ENCODE data around the gene IGFBP4.

IGFBP4 gene

DNA sequence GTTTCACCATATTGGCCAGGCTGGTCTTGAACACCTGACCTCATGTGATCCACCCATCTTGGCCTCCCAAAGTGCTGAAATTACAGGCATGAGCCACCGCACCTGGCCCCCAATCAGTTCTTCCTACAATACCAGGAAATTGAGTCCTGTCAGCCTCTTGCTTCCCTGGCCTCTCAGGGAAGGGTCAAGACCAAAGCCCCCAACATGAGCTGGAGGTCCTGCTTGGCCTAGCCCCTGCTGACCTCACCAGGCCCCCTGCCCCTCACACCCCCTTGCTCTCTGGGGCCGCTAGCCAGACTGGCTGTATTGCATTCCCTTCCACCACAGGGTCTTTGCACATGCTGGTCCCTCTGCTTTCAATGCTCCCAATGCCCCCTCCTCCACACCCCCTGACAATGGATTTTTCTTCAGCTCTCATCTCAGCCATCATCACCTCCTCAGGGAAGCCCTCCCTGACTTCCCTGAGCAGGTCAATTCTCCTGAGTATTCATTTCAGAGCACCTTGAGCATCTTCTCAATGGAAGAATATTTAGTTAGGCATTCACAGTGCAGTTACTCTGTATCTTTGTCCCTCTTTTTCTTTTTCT lies 24.1 kb downstream of the IGFBP4 start:
- no peak overlapping the region for H3K4me3 ChIP-seq (ENCODE audit: low read depth, low read length)
- no peak for DNase-seq (ENCODE audit: low read depth)

DNA sequence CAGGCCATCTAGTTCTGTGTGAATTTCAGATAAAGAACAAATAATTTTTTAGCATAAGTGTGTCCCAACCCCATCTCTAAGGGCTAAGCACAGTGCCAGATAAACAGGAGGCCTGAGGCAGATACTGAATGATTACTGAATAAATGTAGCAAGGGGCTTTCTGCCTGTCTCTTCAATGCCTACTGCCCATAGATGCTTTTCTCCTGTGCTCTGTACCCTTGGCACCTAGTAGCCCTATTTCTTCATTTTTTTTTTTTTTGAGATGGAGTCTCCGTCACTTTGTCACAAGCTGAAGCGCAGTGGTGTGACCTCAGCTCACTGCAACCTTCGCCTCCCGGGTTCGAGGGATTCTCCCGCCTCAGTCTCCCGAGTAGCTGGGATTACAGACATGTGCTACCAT lies 25.3 kb downstream of the IGFBP4 start:
- DNase-seq (ENCODE audit: low read depth): no peak
- no peak overlapping the region for H3K4me3 ChIP-seq (ENCODE audit: low read depth, low read length)

DNA sequence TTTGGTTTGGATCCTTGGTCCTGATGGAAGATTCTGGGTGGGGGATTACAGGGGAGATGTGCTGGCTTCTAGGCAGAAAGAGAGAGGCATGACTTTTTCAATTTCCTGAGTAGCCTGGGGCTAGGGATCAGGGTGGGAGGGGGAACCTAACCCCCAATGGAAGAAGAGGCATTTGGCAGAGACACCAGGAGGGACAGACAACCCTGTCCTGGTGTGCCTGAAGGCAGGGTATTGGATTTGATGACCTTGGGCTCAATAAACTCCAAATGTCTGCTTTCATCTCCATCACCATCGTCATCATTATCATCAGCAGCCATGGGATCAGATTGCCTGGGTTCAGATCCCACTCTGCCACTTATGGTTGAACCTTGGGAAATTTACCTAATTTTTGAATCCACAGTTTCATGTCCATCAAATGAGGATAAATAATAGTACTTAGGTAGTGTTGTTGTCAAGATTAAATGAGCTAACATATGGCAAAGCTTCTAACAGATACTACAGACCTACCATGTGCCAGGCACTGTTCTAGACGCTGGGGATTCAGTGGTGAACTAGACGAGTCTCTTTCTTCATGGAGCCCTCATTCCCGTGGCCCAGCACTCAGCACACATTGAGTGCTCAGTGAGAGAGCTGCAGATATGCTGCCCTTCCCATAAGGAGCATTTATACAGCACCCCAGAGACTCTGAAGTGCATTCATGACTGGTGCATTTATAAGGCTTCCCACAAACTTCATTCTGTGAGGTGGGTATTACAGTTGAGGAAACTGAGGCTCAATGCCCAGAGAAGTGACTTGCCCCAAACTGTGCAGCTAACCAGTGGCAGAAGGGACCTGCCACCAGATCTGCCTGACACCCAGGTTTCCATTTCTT lies 26.8 kb downstream of the IGFBP4 start:
- DNase-seq (ENCODE audit: low read depth): no peak
- no peak overlapping the region for H3K4me3 ChIP-seq (ENCODE audit: low read depth, low read length)

DNA sequence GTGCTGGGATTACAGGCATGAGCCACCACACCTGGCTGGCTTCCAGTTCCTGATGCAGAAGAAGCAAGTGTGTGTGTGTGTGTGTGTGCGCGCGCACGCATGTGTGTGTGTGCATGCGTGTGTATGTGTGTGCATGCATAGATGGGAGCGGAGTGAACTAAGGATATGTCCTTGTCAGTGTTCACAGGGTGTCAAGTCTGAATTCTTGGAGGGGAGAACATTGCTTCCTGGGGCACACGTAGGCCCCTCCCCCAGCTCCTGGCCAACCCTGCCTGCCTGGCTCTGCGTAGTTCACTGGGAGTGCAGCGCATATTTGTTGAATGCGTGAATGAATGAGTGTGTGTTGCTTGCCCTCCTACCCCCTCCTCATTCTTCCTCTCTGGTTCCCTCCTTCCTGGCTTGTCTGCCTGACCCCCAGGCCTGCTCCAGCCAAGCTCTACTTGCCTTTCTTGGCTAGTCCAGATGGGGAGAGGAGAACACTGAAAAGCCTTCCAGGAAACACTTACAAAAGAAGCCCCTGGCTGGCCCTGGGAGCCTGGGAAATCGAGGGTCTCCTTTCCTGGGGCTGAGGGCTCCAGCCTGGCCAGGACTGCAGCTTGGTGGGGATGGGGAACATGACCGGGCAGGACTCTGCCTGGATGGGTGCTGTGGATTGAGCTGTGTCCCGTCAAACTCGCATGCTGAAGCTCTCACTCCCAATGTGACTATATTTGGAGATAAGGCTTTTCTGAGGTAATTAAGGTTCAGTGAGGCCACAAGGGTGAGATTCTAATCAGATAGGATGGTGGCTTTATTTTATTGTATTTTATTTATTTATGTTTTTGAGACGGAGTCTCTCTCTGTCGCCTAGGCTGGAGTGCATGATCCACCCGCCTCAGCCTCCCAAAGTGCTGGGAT lies 27.9 kb downstream of the IGFBP4 start:
- no peak overlapping the region for H3K4me3 ChIP-seq (ENCODE audit: low read depth, low read length)
- peak; percentile 72 for DNase-seq (ENCODE audit: low read depth)

DNA sequence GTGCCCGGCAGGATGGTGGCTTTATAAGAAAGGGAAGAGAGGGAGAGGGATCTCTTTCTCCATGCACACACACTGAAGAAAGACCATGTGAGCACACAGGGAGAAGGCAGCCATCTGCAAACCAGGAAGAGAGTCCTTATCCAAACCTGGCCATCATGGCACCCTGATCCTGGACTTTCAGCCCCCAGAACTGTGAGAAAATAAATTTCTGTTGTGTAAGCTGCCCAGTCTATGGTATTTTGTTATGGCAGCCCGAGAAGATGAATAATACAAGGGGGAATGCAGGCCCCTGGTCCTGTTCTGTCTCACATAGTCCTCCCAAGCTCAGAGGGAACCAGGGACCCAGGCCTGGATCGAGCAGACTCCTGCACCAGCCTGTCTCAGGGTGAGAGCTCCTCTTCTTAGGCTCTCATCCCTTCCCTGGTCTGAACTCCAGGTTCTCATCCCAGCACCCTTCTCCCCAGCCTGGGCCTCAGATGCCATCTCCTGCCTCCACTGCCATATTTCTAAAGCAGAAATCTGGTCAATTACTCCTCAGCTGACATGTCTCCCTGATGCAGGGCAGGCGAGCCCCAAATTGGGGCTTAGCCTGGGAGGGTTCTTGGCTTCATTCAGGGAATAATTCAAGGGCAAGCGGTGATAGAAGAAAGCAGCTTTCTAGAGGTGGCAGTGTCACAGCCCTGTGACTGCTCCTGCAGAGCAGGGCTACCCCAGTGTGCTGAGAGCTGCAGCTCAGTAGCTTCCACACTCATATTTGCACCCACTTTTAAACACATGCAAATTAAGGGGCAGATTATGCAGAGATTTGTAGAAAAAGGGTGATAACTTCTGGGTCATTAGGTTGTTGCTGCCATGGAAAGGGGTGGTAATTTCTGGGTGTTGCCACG lies 28.8 kb downstream of the IGFBP4 start:
- no peak overlapping the region for H3K4me3 ChIP-seq (ENCODE audit: low read depth, low read length)
- DNase-seq (ENCODE audit: low read depth): no peak

DNA sequence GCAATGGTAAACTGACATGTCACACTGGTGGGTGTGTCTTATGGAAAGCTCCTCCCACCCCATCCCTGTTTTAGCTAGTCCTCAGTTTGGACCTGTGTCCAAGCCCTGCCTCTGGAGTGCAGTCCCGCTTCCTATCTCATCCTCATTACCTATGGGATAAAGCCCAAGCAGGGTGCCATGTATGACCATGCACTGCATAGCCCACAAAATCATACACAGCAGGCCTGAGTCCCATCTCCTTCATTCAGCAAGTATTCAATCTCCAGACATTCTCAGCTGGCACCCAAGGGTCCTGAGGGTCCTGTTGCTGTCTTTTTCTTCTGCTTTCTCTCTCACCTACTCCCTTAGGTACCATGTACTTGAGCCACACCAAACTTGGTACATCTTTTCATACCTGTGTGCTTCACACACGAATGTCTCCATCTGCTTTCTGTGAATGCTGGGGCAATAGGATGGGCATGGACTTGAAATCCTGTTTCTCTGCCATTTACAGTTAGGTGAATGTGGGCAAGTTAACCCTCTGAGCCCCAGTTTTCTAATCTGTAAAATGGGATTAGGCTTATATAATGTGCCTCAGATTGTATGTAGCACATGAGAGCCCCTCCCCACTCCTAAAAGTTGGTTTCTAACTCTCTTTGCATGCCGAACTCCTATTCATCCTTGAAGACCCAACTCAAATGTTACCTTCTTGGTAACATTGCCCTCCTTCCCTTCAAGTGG lies 29.6 kb downstream of the IGFBP4 start:
- DNase-seq (ENCODE audit: low read depth): no peak

DNA sequence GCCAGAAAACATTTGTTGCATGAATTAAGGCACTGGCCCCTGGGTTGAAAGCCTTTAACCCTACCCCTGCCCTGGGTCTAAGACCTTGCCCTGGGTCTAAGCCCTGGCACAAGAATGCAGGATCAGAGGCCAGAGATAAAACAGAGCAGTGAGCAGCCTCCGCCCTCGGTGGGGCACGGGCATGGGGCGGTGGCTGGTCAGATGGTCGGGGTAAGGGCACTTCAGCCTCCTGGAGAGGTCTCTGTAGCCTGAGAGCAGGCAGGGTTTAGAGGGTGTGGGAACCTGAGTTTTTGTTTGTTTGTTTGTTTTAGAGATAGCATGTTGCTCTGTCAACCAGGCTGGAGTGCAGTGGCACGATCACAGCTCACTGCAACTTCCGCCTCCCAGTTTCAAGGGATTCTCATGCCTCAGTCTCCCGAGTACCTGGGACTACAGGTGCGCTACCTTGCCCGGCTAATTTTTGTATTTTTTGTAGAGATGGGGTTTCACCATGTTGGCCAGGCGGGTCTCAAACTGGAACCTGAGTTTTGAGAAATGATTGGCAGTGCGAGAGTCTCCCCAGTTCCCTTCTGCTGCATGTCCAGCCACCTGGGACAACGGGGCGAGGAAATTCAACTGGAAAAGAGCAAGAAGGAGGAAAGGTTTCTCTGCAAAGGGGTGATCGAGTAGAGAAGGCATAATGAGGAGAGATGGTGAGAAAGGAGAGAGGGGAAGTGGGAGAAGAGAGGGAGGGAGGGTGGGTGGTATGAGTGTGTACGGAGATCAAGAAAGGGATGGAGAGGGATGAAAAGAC lies 30.5 kb downstream of the IGFBP4 start:
- DNase-seq (ENCODE audit: low read depth): no peak
- H3K4me3 ChIP-seq (ENCODE audit: low read depth, low read length): no peak overlapping the region

More for the DNA sequence above, 29.6 kb downstream of the IGFBP4 start:
- no peak overlapping the region for H3K4me3 ChIP-seq (ENCODE audit: low read depth, low read length)

DNA sequence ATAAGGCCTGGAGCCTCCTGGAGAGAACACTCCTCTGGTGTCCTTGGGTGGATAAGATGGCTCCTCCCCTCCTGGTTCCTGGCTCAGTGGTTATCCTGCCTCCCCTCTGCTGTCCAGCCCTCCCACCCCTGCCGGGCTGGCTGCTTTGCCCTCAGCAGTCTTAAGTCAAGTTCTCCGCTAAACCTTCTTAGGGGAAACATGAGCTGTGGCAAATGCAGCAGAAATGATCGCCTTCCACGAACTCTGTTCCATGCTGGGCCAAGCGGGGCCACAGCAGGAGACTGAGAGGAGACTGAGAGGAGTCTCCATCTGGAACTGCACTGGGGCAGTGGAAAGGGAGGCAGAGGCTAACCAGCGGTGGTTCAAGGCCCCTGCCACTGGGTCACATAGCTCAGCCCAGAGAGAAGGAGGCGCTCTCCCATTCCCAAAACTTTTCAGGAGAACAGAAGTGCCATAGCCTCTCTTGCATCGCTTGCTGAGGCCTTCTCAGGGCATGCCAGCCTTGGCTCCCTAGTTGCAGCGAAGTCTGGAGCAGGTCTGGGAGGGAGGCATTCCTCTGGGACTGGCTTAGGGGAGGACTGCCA lies 31.3 kb downstream of the IGFBP4 start:
- DNase-seq (ENCODE audit: low read depth): no peak
- no peak overlapping the region for H3K4me3 ChIP-seq (ENCODE audit: low read depth, low read length)

DNA sequence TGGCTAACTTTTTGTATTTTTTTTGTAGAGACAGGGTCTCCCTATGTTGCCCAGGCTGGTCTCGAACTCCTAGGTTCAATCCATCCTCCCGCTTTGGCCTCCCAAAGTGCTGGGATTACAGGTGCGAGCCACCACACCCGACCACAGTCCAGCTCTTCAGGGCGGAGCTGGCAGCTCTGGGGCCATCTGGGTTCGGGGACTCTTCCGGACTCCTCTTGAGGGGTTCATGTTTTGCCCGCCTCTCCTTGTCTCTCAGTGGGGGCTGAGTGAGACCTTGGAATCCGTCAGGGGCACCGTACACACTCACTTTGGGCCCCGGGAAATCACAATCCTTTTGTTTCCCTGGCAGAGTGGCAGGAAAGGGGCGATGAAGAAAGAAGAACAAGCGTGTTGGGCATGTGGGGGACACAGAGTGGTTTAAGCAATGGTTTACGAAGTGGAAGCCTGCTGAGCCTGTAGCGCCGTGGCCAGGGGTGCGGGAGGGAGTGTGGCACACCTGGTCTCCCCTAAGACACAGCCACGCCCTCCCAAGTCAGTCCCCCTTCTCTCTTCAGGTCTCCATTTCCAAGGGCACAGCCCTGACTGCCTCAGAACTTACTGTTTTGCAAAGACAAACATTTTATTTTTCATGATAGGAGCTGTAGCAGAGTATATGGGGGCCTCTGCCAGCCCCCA lies 32.1 kb downstream of the IGFBP4 start:
- no peak for DNase-seq (ENCODE audit: low read depth)
- H3K4me3 ChIP-seq (ENCODE audit: low read depth, low read length): no peak overlapping the region

DNA sequence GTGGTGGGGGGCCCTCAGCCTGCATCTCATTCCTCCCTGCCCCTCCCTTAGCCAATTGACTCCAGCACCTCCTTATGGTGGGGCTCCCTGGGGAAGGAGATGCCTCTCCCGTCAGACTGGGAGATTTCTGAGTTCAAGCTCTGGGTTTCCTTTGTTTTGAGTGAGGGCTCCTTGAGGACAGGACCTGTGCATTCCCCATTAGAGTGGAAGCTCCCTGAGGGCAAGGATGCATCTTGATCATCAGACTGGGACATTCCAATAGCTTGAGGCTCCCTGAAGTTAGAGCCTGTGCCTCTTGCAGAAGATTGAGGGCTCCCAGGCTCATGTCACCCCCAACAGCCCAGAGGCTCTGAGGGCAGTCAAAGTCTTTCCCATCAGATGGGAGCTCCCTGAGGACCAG lies 34.5 kb downstream of the IGFBP4 start:
- H3K4me3 ChIP-seq (ENCODE audit: low read depth, low read length): no peak overlapping the region
- no peak for DNase-seq (ENCODE audit: low read depth)

DNA sequence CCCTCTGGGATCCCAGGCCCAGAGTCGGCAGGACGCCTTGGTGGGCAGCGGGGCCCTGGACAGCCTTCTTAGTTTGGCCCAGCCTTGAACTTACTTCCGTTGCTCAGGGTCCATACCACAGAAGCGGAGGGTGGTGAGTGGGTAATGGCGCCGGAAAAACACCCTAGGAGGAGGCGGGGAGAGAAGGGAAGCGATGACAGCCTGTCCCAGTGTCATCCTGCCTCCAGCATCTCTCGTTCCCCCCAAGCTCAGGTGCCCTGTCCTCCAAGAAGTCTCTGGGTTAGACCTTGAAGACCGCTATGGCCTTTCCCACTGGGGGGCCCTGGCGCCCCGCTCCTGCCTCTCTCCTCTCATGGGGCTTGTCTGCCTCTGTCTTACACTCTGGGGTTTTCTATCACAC lies 35.2 kb downstream of the IGFBP4 start:
- DNase-seq (ENCODE audit: low read depth): no peak
- H3K4me3 ChIP-seq (ENCODE audit: low read depth, low read length): no peak overlapping the region

DNA sequence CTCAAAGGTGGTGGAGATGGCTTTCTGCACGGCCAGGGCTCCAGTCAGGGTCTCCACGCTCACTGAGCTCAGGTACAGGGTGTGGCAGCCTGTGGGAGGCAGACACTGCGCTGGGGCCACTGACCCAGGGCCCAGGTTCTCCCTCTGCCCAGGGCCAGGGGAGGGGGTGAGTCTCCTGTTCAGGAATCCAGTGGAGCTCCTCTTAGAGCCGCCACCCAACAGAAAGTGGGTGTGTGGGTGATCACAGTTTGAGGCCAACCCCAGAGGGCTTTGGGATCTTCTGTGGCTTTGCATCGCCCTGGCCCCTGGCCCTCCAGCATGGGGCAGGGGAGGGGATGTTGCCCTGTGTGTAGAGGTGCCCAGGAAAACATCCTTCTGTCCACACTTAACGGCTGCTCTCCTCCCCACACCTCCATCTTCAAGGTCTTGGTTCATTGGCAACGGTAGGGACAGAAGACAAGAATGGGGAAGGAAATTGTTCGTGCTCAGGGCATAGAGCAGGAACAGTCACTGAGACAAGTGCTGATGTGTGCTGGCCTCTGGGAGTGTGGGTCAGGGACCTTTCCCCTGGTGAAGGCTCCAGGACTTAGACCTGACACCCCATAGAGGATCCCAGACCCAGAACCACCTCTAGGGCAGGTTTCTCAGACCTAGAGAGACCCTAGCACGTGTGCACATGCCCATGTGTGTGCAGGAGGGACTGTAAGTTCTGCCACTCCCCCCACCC lies 36.7 kb downstream of the IGFBP4 start:
- no peak overlapping the region for H3K4me3 ChIP-seq (ENCODE audit: low read depth, low read length)
- DNase-seq (ENCODE audit: low read depth): no peak

DNA sequence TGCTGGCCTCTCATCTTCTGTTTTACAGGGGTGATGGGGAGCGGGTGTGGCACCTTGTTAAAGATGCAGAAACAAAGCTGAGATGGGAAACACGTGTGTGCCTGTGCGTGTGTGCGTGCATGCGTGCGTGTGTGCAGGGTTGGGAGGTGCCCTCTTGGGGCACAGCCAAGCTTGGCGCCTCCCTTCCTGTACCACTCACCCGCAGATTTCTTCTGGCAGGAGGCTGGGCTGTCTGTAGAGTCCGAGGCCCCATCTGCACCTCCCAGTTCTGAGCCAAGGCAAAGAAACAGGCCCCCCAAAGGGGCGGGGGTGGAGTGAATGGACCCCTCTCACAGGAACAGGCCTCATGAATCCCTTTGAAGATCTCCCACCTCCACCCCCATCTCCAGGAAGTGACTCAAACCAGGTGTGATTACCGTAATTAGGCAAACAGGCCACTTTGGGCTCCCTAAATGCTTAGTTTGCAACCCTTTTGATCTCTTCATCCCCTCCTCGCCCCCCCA lies 37.3 kb downstream of the IGFBP4 start:
- no peak overlapping the region for H3K4me3 ChIP-seq (ENCODE audit: low read depth, low read length)
- DNase-seq (ENCODE audit: low read depth): no peak

DNA sequence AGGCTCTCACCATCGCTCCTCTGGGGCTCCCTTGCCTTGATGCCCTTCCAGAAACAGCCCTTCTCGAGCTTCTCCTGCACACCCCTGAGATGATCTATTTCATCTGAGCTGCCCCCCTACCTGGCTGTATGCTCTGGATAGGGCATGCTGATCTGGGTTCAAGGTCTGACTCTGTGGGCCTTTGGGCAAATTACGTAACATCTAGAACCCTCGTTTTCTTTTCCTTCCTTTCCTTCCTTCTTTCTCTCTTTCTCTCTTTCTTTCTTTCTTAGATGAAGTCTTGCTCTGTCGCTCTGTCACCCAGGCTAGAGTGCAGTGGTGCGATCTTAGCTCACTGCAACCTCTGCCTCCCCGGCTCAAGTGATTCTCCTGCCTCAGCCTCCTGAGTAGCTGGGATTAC lies 37.9 kb downstream of the IGFBP4 start:
- DNase-seq (ENCODE audit: low read depth): no peak

DNA sequence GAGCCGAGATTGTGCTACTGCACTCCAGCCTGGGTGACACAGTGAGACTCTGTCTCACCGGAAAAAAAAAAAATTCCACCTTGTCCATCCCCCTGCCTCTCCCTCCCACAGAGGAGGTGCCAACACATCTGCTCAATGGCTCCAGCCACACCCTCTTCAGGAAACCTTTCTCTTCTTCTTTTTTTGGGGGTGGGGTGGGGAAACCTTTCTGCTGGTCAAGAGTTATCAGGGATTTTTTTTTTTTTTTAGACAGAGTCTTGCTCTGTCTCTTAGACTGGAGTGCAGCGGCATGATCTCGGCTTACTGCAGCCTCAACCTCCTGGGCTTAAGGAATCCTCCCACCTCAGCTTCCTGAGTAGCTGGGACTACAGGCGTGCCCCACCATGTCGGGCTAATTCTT lies 39.5 kb downstream of the IGFBP4 start:
- no peak overlapping the region for H3K4me3 ChIP-seq (ENCODE audit: low read depth, low read length)
- no peak for DNase-seq (ENCODE audit: low read depth)

More for the DNA sequence above, 37.9 kb downstream of the IGFBP4 start:
- no peak overlapping the region for H3K4me3 ChIP-seq (ENCODE audit: low read depth, low read length)

DNA sequence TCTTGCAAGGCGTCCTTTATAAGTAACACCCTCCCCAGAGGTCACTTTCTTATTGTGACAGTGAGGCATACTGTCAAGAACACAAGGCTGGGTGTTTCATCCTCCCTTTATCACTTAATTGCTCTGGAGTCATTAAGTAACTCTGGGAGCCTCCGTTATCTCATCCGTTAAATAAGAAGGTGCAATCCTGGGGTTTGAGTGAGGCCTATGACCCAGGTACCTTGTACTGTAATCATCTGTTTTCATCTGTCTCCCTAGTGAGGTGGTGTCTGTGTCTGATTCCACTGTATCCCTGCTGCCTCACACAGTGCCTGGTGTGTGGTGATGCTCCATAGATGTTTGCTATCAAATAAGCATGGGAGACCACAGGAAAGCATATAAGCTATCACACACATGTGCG lies 40.4 kb downstream of the IGFBP4 start:
- no peak for DNase-seq (ENCODE audit: low read depth)
- no peak overlapping the region for H3K4me3 ChIP-seq (ENCODE audit: low read depth, low read length)

Measured in skeletal muscle cell (primary cell).